ENCODE data around the gene GALNT6. TPM values are rescaled to one million over a fixed set of nuclear protein-coding genes. Genes with fewer than 3 reads are reported as not detected.

Gene GALNT6
- polyA plus RNA-seq, 1 donor from 2014 or later: not detected

DNA sequence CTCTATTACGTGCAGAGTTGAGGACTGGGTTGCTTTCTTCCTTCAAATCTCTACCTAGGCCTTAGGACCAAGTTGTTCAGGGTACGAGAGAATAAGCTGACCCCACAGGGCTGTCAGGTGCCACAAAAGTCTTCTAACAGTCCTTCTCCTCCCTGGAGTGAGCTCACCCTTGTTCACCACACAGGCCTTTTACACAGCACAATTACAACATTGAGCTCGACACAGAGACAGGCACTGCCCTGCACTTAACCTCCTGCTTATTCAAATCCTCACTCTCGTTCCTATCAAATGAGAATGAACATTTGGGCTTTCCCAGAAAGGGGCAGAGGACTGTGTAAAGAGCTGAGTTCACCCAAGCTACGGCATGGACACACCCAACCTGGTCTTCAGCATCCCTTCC, 2.4 kb downstream of the GALNT6 start:
- no peaks in the 10 kb centered on the region for H3K36me3 ChIP-seq (ENCODE audit: insufficient read depth, low read length)
- no peaks in the 10 kb centered on the region for H3K9me3 ChIP-seq (ENCODE audit: low read length)
- no peaks in the 10 kb centered on the region for H3K9me2 ChIP-seq (ENCODE audit: insufficient read depth, low read length)
- no peak overlapping the region for H3K4me2 ChIP-seq (ENCODE audit: low read length)
- TF ChIP-seq POLR2AphosphoS5 (IDR thresholded peaks at IDR 0.05): no peak
- TF ChIP-seq, protein P1, sequence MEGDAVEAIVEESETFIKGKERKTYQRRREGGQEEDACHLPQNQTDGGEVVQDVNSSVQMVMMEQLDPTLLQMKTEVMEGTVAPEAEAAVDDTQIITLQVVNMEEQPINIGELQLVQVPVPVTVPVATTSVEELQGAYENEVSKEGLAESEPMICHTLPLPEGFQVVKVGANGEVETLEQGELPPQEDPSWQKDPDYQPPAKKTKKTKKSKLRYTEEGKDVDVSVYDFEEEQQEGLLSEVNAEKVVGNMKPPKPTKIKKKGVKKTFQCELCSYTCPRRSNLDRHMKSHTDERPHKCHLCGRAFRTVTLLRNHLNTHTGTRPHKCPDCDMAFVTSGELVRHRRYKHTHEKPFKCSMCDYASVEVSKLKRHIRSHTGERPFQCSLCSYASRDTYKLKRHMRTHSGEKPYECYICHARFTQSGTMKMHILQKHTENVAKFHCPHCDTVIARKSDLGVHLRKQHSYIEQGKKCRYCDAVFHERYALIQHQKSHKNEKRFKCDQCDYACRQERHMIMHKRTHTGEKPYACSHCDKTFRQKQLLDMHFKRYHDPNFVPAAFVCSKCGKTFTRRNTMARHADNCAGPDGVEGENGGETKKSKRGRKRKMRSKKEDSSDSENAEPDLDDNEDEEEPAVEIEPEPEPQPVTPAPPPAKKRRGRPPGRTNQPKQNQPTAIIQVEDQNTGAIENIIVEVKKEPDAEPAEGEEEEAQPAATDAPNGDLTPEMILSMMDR (IDR thresholded peaks at IDR 0.05; ENCODE audit: poor library complexity, severe bottlenecking): no peak
- no peak for TF ChIP-seq EZH2 (IDR thresholded peaks at IDR 0.05; ENCODE audit: borderline replicate concordance, insufficient read depth, low read length, poor library complexity, severe bottlenecking)
- TF ChIP-seq, protein P2, sequence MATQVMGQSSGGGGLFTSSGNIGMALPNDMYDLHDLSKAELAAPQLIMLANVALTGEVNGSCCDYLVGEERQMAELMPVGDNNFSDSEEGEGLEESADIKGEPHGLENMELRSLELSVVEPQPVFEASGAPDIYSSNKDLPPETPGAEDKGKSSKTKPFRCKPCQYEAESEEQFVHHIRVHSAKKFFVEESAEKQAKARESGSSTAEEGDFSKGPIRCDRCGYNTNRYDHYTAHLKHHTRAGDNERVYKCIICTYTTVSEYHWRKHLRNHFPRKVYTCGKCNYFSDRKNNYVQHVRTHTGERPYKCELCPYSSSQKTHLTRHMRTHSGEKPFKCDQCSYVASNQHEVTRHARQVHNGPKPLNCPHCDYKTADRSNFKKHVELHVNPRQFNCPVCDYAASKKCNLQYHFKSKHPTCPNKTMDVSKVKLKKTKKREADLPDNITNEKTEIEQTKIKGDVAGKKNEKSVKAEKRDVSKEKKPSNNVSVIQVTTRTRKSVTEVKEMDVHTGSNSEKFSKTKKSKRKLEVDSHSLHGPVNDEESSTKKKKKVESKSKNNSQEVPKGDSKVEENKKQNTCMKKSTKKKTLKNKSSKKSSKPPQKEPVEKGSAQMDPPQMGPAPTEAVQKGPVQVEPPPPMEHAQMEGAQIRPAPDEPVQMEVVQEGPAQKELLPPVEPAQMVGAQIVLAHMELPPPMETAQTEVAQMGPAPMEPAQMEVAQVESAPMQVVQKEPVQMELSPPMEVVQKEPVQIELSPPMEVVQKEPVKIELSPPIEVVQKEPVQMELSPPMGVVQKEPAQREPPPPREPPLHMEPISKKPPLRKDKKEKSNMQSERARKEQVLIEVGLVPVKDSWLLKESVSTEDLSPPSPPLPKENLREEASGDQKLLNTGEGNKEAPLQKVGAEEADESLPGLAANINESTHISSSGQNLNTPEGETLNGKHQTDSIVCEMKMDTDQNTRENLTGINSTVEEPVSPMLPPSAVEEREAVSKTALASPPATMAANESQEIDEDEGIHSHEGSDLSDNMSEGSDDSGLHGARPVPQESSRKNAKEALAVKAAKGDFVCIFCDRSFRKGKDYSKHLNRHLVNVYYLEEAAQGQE (IDR thresholded peaks at IDR 0.05; ENCODE audit: borderline replicate concordance): no peak
- no peak for TF ChIP-seq MXI1 (conservative IDR thresholded peaks at IDR 0.05; ENCODE audit: poor library complexity, severe bottlenecking)
- no peak for TF ChIP-seq RAD21 (conservative IDR thresholded peaks at IDR 0.05)
- no peak for TF ChIP-seq TAF1 (IDR thresholded peaks at IDR 0.05; ENCODE audit: low read depth)
- no peak for TF ChIP-seq SMC3 (conservative IDR thresholded peaks at IDR 0.05; ENCODE audit: poor library complexity)
- no peak for TF ChIP-seq EP300 (conservative IDR thresholded peaks at IDR 0.05; ENCODE audit: poor library complexity, severe bottlenecking)
- no peaks in the 10 kb centered on the region for H4K20me1 ChIP-seq (ENCODE audit: insufficient read depth)
- peaks cover 46% of the 10 kb centered on the region for H3K27me3 ChIP-seq (ENCODE audit: insufficient read depth, low read depth, low read length)
- H2AFZ ChIP-seq (ENCODE audit: low read depth, low read length): no peak overlapping the region
- no peaks in the 10 kb centered on the region for H3F3A ChIP-seq (ENCODE audit: insufficient read depth, low read length, poor library complexity, severe bottlenecking)
- no peak overlapping the region for H3K27ac ChIP-seq (ENCODE audit: low read length)
- H3K4me3 ChIP-seq (ENCODE audit: low read length): no peak overlapping the region
- H3K79me2 ChIP-seq (replicated peaks; ENCODE audit: insufficient read depth, low read length): no peaks in the 10 kb centered on the region
- no peak overlapping the region for H3K9ac ChIP-seq (ENCODE audit: low read length)

DNA sequence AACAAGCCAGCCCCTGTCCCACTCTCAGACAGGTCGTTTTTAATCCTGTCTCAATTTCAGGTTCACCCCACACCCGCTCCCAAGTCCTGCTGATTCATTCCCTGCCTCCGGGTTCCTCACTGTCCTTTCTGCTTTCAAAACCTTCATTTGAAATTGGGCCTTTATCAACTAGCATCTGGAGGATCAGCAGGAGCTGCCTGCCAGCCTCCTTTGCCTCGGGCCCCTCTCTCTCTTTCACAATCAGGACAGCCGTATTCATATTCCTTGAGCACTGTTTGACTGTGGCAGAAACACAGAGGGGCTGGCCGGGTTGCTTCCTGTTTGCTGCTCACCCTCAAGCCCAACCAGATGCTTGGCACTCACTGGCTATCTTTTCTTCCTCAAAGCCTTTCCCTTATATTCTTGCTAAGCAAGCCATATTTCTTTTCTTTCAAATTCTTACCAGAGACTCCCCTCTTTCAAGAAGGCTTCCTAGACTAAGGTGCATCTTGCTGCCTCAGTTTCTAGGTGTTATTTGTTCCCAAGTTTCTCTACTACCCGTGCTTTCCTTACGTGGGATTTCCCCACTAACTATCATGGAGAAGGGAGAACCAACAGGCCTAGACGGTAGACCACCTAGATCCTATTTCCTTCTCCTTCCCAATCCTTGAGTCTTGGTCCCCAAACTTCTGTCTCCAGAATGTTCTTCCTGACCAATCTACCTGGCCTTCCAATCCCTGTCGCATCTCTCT, 3.0 kb downstream of the GALNT6 start:
- no peak for TF ChIP-seq RAD21 (conservative IDR thresholded peaks at IDR 0.05)
- no peak for TF ChIP-seq SMC3 (conservative IDR thresholded peaks at IDR 0.05; ENCODE audit: poor library complexity)
- no peak for TF ChIP-seq MXI1 (conservative IDR thresholded peaks at IDR 0.05; ENCODE audit: poor library complexity, severe bottlenecking)
- TF ChIP-seq POLR2AphosphoS5 (IDR thresholded peaks at IDR 0.05): no peak
- TF ChIP-seq, protein P2 (IDR thresholded peaks at IDR 0.05; ENCODE audit: borderline replicate concordance): no peak
- TF ChIP-seq TAF1 (IDR thresholded peaks at IDR 0.05; ENCODE audit: low read depth): no peak
- no peak for TF ChIP-seq EP300 (conservative IDR thresholded peaks at IDR 0.05; ENCODE audit: poor library complexity, severe bottlenecking)
- no peak for TF ChIP-seq EZH2 (IDR thresholded peaks at IDR 0.05; ENCODE audit: borderline replicate concordance, insufficient read depth, low read length, poor library complexity, severe bottlenecking)
- TF ChIP-seq, protein P1 (IDR thresholded peaks at IDR 0.05; ENCODE audit: poor library complexity, severe bottlenecking): no peak
- no peak overlapping the region for H2AFZ ChIP-seq (ENCODE audit: low read depth, low read length)
- no peak overlapping the region for H3K27ac ChIP-seq (ENCODE audit: low read length)
- H3K9me3 ChIP-seq (ENCODE audit: low read length): no peaks in the 10 kb centered on the region
- no peaks in the 10 kb centered on the region for H3F3A ChIP-seq (ENCODE audit: insufficient read depth, low read length, poor library complexity, severe bottlenecking)
- no peaks in the 10 kb centered on the region for H3K36me3 ChIP-seq (ENCODE audit: insufficient read depth, low read length)
- no peaks in the 10 kb centered on the region for H4K20me1 ChIP-seq (ENCODE audit: insufficient read depth)
- H3K4me3 ChIP-seq (ENCODE audit: low read length): no peak overlapping the region
- no peaks in the 10 kb centered on the region for H3K79me2 ChIP-seq (replicated peaks; ENCODE audit: insufficient read depth, low read length)
- H3K4me2 ChIP-seq (ENCODE audit: low read length): no peak overlapping the region
- peaks cover 40% of the 10 kb centered on the region for H3K27me3 ChIP-seq (ENCODE audit: insufficient read depth, low read depth, low read length)
- no peaks in the 10 kb centered on the region for H3K9me2 ChIP-seq (ENCODE audit: insufficient read depth, low read length)
- H3K9ac ChIP-seq (ENCODE audit: low read length): no peak overlapping the region
